HepG2 (cell line): ENCODE data around the gene H1-8. TPM values are rescaled to one million over a fixed set of nuclear protein-coding genes. Genes with fewer than 3 reads are reported as not detected.
A peak's percentile ranks its signal among the peaks of the same experiment; 100 is the strongest.

Experiments
- ARID2 ChIP-seq: sonication (generic); formaldehyde crosslinking; IDR thresholded peaks from 2 replicates; pipeline ENCODE4 v1.8.1; 2022; ENCODE audit warnings: mild to moderate bottlenecking, missing genetic modification reagents, borderline replicate concordance
- ATF1 ChIP-seq: IDR thresholded peaks from 2 replicates; pipeline ENCODE4 v1.6.1; 2016; ENCODE audit warnings: mild to moderate bottlenecking, control low read depth
- CAMTA2 ChIP-seq: sonication (generic); formaldehyde crosslinking; IDR thresholded peaks from 2 replicates; pipeline ENCODE4 v1.4.0; 2020; ENCODE audit warnings: mild to moderate bottlenecking, missing genetic modification reagents, borderline replicate concordance
- GATA4 ChIP-seq: sonication (generic); IDR thresholded peaks from 2 replicates; pipeline ENCODE4 v1.6.1; 2016; ENCODE audit warnings: antibody characterized with exemption, low read depth, borderline replicate concordance
- HOXD1 ChIP-seq: sonication (generic); formaldehyde crosslinking; IDR thresholded peaks from 2 replicates; pipeline ENCODE4 v1.5.0; 2020; ENCODE audit warnings: missing genetic modification reagents
- JUNB ChIP-seq: sonication (generic); formaldehyde crosslinking; IDR thresholded peaks from 2 replicates; pipeline ENCODE4 v1.8.0; 2022; ENCODE audit warnings: missing genetic modification reagents, mild to moderate bottlenecking, borderline replicate concordance
- KAT7 ChIP-seq: IDR thresholded peaks from 2 replicates; pipeline ENCODE4 v1.6.1; 2018; ENCODE audit warnings: borderline replicate concordance, missing compliant biosample characterization
- SRSF4 ChIP-seq: fragments of 200-400 bp; formaldehyde crosslinking; IDR thresholded peaks from one replicate; pipeline ENCODE4 v1.6.1; 2018; ENCODE audit warnings: mild to moderate bottlenecking, low read depth, low read length, moderate library complexity; ENCODE audit not compliant: poor library complexity, severe bottlenecking
- ZBED4 ChIP-seq: sonication (generic); formaldehyde crosslinking; IDR thresholded peaks from 2 replicates; pipeline ENCODE4 v1.4.0; 2020; ENCODE audit warnings: missing genetic modification reagents, borderline replicate concordance
- ZMYM2 ChIP-seq: sonication (generic); formaldehyde crosslinking; IDR thresholded peaks from 2 replicates; pipeline ENCODE4 v1.8.0; 2022; ENCODE audit warnings: mild to moderate bottlenecking, missing genetic modification reagents
- ZNF205 ChIP-seq: IDR thresholded peaks from 2 replicates; pipeline ENCODE4 v1.6.1; 2018; ENCODE audit warnings: missing biosample characterization, missing genetic modification reagents
- ZNF331 ChIP-seq: sonication (generic); formaldehyde crosslinking; IDR thresholded peaks from 2 replicates; pipeline ENCODE4 v1.4.0; 2020; ENCODE audit warnings: missing genetic modification reagents
- ZNF407 ChIP-seq: sonication (generic); formaldehyde crosslinking; IDR thresholded peaks from one replicate; pipeline ENCODE4 v1.5.1; 2020; ENCODE audit warnings: mild to moderate bottlenecking, missing genetic modification reagents; ENCODE audit errors: not compliant biosample characterization
- ZNF430 ChIP-seq: sonication (generic); formaldehyde crosslinking; IDR thresholded peaks from 2 replicates; pipeline ENCODE4 v1.9.0; 2021; ENCODE audit warnings: mild to moderate bottlenecking, missing genetic modification reagents
- ZNF556 ChIP-seq: sonication (generic); formaldehyde crosslinking; IDR thresholded peaks from 2 replicates; pipeline ENCODE4 v1.4.0; 2020; ENCODE audit warnings: mild to moderate bottlenecking, missing genetic modification reagents, borderline replicate concordance
- ZNF615 ChIP-seq: sonication (generic); formaldehyde crosslinking; IDR thresholded peaks from 2 replicates; pipeline ENCODE4 v1.5.0; 2020; ENCODE audit warnings: mild to moderate bottlenecking, missing genetic modification reagents, borderline replicate concordance
- ZSCAN30 ChIP-seq: sonication (generic); formaldehyde crosslinking; IDR thresholded peaks from 2 replicates; pipeline ENCODE4 v1.5.0; 2020; ENCODE audit warnings: mild to moderate bottlenecking, missing genetic modification reagents
- polyA plus RNA-seq, 8 experiments: library from polyadenylated mRNA; depleted of rRNA in 3 of 8; stranded (reverse) in 7 of 8; unstranded in 1 of 8; fragments of >200 nt; fragmentation: Illumina TruSeq in 4 of 8; extraction: Trizol in 4 of 8; gene quantifications; 2 replicates each; pipeline versions ENCODE4 v1.2.1 to v1.2.3, GENCODE V29; 2011 to 2016; ENCODE audit warnings: low read depth in 4 of 8, missing spikeins in 1 of 8, mixed read lengths in 1 of 8; ENCODE audit not compliant: insufficient read depth in 1 of 8
- total RNA-seq, 5 experiments: library from RNA; depleted of rRNA; stranded (reverse); fragments of >200 nt; fragmentation: Illumina TruSeq; extraction: Trizol; gene quantifications; 2 replicates each; pipeline ENCODE4 v1.2.3, GENCODE V29; 2016; ENCODE audit warnings: low read depth in 1 of 5

The H1-8 gene
- total and polyA plus RNA-seq, 2 of the 13 experiments (the other 11 are each of a cell fraction or from before 2014, with no cell fraction given) = 0.08 TPM; not detected in 1

- TF ChIP-seq ZNF407 (CRISPR knock-in tag) (no peak), ZSCAN30 (CRISPR knock-in tag) (no peak), SRSF4 (no peak), ATF1 (no peak), ZNF556 (CRISPR knock-in tag) (peak; percentile 38; the same call in 1 of the 2 replicates), GATA4 (0 out of 2 replicates have a peak, but pooled peaks have one; percentile 17), ZBED4 (peak; percentile 55), ZNF615 (CRISPR knock-in tag) (no peak; the same call in 1 of the 2 replicates), ZNF430 (CRISPR knock-in tag) (0 out of 2 replicates have a peak, but pooled peaks have one; percentile 54), CAMTA2 (CRISPR knock-in tag) (no peak), ZMYM2 (no peak), JUNB (CRISPR knock-in tag) (no peak), HOXD1 (CRISPR knock-in tag) (peak; percentile 51), KAT7 (CRISPR knock-in tag) (peak; percentile 11; the same call in 1 of the 2 replicates), ZNF205 (no peak; the same call in 1 of the 2 replicates), ARID2 (CRISPR knock-in tag) (no peak), ZNF331 (CRISPR knock-in tag) (peak; percentile 100)
These were observed 53.5 kb downstream of the H1-8 start (continued) for GRCh38 chr3:129596194-129597086.
